HG02642 (cell line): ENCODE results near the gene DCANP1.

Experiments used
- ATAC-seq: cut with Tn5 transposase; IDR thresholded peaks from one replicate; pipeline ENCODE4 v1.9.1; 2021; ENCODE audit warnings: mild to moderate bottlenecking; ENCODE audit not compliant: unreplicated experiment, poor library complexity

Gene DCANP1

GRCh38 chr5:135443161-135443960, 3.8 kb downstream of the DCANP1 start:
- no peak for ATAC-seq

GRCh38 chr5:135442431-135443160, 4.6 kb downstream of the DCANP1 start:
- no peak for ATAC-seq

GRCh38 chr5:135441919-135442318, 5.2 kb downstream of the DCANP1 start:
- ATAC-seq = no peak

- no peak for ATAC-seq
Measured at GRCh38 chr5:135441350-135441831, 5.8 kb downstream of the DCANP1 start.

- no peak for ATAC-seq
Measured at GRCh38 chr5:135440916-135441315, 6.2 kb downstream of the DCANP1 start.

GRCh38 chr5:135439231-135440205, 7.6 kb downstream of the DCANP1 start:
- ATAC-seq = no peak

- ATAC-seq = no peak
Measured at GRCh38 chr5:135438636-135439221, 8.4 kb downstream of the DCANP1 start.

- ATAC-seq = no peak
Measured at GRCh38 chr5:135437796-135438560, 9.2 kb downstream of the DCANP1 start.

GRCh38 chr5:135437422-135437795, 9.7 kb downstream of the DCANP1 start:
- no peak for ATAC-seq

- no peak for ATAC-seq
Measured at GRCh38 chr5:135436951-135437418, 10.2 kb downstream of the DCANP1 start.

- no peak for ATAC-seq
Measured at GRCh38 chr5:135435467-135436330, 11.4 kb downstream of the DCANP1 start.

GRCh38 chr5:135434591-135435466, 12.3 kb downstream of the DCANP1 start:
- no peak for ATAC-seq

GRCh38 chr5:135433681-135434426, 13.3 kb downstream of the DCANP1 start:
- ATAC-seq = no peak

GRCh38 chr5:135432113-135432512, 15.0 kb downstream of the DCANP1 start:
- ATAC-seq = no peak

- ATAC-seq = no peak
Measured at GRCh38 chr5:135430135-135430437, 17.1 kb downstream of the DCANP1 start.

- ATAC-seq = no peak
Measured at GRCh38 chr5:135429301-135430134, 17.6 kb downstream of the DCANP1 start.
